IgD-negative memory B cell (primary cell): Measurements from ENCODE around the gene TMEM17. TPM values are rescaled to one million over a fixed set of nuclear protein-coding genes. Genes with fewer than 3 reads are reported as not detected.

Experiments
- H3K27ac Mint-ChIP-seq, 3 donors: one replicate each; pipeline ENCODE4 v1.8.0; 2020 to 2022; ENCODE audit warnings: mild to moderate bottlenecking in 3 of 3, mixed read lengths in 3 of 3, moderate library complexity in 1 of 3
- H3K27me3 Mint-ChIP-seq: one replicate; pipeline ENCODE4 v1.8.0; 2021; ENCODE audit warnings: mixed read lengths
- H3K36me3 Mint-ChIP-seq: one replicate; pipeline ENCODE4 v1.8.0; 2020; ENCODE audit warnings: mild to moderate bottlenecking, mixed read lengths
- H3K4me1 Mint-ChIP-seq, 3 donors: one replicate each; pipeline ENCODE4 v1.8.0; 2020 to 2022; ENCODE audit warnings: mixed read lengths in 3 of 3, mild to moderate bottlenecking in 1 of 3
- H3K4me3 Mint-ChIP-seq, 4 donors: one replicate each; pipeline ENCODE4 v1.8.0; 2020 to 2022; ENCODE audit warnings: mild to moderate bottlenecking in 4 of 4, mixed read lengths in 4 of 4, moderate library complexity in 3 of 4
- H3K9me3 Mint-ChIP-seq, 3 donors: one replicate each; pipeline ENCODE4 v1.8.0; 2020 to 2021; ENCODE audit warnings: mixed read lengths in 3 of 3, mild to moderate bottlenecking in 1 of 3
- polyA plus RNA-seq: library from polyadenylated mRNA; unstranded; fragments of 300-500 nt; fragmentation: Illumina TruSeq; gene quantifications from one replicate; pipeline ENCODE4 v1.2.3, GENCODE V29; 2021

TMEM17 gene
- polyA plus RNA-seq, 1 donor from 2014 or later = not detected

DNA sequence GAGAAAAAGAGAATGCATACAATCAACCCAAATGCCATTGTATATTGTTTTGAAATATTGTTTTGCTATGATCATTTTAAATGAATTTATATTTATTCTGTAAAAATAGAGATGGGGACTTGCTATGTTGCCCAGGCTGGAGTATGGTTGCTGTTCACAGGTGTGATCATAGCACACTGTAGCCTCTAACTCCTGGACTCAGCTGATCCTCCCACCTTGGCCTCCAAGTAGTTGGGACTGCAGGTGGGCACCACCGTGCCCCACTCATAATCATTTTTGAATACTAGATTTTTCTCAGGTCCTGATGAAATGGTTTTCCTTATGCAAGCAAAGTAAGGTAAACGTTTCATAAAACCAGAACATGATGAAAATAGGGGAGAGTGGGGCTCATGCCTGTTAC, 46.3 kb downstream of the TMEM17 start:
- Mint-ChIP-seq H3K36me3 (no peaks in the 10 kb centered on the region), H3K4me3 (no peak overlapping the region), H3K4me1 (peaks cover 0 to 1% (median 0%) of the 10 kb centered on the region in 3 donors), H3K27me3 (peaks cover 4% of the 10 kb centered on the region), H3K9me3 (no peaks in the 10 kb centered on the region), H3K27ac (no peak overlapping the region)

DNA sequence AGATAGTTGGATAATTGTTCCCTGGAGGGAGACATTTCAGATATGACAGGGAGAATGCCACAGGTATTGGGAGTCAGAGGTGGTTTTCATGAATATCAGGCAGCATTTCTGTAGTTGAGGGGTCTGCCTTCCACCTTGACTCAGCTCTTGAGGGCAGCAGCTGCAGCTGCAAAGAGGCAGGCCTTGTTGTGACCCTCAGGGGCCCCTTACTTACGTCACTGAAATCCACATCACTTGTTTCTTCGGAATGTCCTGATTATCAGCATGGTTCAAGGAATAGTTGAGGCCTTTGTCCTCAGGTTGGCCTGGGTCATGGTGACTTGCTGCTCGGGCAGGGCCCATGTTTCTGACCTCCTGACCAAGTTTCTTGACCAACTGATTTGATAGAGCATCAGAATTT, 46.9 kb downstream of the TMEM17 start:
- Mint-ChIP-seq H3K36me3 (no peaks in the 10 kb centered on the region), H3K4me1 (peaks cover 0 to 1% (median 0%) of the 10 kb centered on the region in 3 donors), H3K27me3 (peaks cover 4% of the 10 kb centered on the region), H3K4me3 (peak overlapping the region in 1 of 4 donors; percentile 17), H3K27ac (no peak overlapping the region), H3K9me3 (no peaks in the 10 kb centered on the region)

DNA sequence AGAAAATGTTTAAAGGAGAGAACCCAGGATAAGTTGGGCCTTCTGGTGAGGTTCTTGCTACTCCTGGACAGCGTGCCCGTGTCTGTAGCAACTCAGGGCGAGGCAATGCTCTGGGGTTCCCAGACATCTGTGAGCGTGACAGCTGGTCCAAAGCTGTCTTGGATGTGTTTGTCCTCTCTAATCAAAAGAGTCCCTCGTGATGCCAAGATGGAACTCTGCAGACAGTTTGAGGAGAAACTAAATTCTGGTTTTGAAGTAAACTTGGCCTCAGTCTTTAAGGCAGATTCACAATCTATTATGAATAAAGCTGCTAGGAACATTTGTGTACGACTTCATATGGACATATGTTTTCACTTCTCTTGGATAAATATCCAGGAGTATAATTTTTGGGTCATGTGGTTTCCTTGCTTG, 47.3 kb downstream of the TMEM17 start:
- H3K27me3 Mint-ChIP-seq = peaks cover 4% of the 10 kb centered on the region
- peaks cover 0 to 1% (median 0%) of the 10 kb centered on the region in 3 donors for H3K4me1 Mint-ChIP-seq
- H3K27ac Mint-ChIP-seq = no peak overlapping the region
- H3K4me3 Mint-ChIP-seq = no peak overlapping the region
- H3K9me3 Mint-ChIP-seq = no peaks in the 10 kb centered on the region
- H3K36me3 Mint-ChIP-seq = no peaks in the 10 kb centered on the region

- H3K9me3 Mint-ChIP-seq = no peaks in the 10 kb centered on the region
- no peaks in the 10 kb centered on the region for H3K36me3 Mint-ChIP-seq
- H3K4me3 Mint-ChIP-seq = peak overlapping the region in 2 of 4 donors; percentile 28 to 55
- peaks cover 0 to 1% (median 0%) of the 10 kb centered on the region in 3 donors for H3K4me1 Mint-ChIP-seq
- H3K27me3 Mint-ChIP-seq = peaks cover 3% of the 10 kb centered on the region
- no peak overlapping the region for H3K27ac Mint-ChIP-seq
These were observed 47.8 kb downstream of the TMEM17 start for GRCh38 chr2:62458206-62458641.

DNA sequence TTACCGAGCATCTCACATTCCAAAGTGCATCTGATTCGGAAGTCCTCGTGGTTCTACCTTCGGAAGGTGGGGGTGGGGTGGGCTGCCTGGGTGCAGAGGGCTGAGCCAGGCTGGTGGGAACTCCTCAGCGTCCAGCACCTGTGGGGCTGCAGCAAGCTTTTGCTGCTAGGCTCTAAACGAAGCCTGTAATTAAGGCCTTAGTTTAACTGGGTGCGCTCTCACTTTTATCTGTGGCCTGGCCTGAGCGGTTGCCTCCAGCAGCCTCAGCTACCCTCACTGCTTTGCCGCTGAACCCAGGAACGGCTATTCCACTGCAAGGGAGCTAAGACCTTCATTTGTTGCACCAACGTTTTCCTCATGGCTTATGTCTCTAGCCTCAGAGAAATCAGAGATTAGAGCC, 48.4 kb downstream of the TMEM17 start:
- Mint-ChIP-seq H3K27ac (no peak overlapping the region), H3K27me3 (peaks cover 3% of the 10 kb centered on the region), H3K4me3 (peak overlapping the region in 1 of 4 donors; percentile 49)

GRCh38 chr2:62456721-62457539, 49.1 kb downstream of the TMEM17 start:
- peaks cover 0 to 1% (median 0%) of the 10 kb centered on the region in 3 donors for H3K4me1 Mint-ChIP-seq
- peak overlapping the region in 3 of 4 donors; percentile 33 to 83 (median 46) for H3K4me3 Mint-ChIP-seq
- H3K27ac Mint-ChIP-seq = no peak overlapping the region
- H3K36me3 Mint-ChIP-seq = no peaks in the 10 kb centered on the region
- H3K9me3 Mint-ChIP-seq = no peaks in the 10 kb centered on the region
- H3K27me3 Mint-ChIP-seq = peaks cover 3% of the 10 kb centered on the region

More for the DNA sequence above, 48.4 kb downstream of the TMEM17 start:
- H3K4me1 Mint-ChIP-seq = peaks cover 0 to 1% (median 0%) of the 10 kb centered on the region in 3 donors
- H3K9me3 Mint-ChIP-seq = no peaks in the 10 kb centered on the region
- H3K36me3 Mint-ChIP-seq = no peaks in the 10 kb centered on the region

DNA sequence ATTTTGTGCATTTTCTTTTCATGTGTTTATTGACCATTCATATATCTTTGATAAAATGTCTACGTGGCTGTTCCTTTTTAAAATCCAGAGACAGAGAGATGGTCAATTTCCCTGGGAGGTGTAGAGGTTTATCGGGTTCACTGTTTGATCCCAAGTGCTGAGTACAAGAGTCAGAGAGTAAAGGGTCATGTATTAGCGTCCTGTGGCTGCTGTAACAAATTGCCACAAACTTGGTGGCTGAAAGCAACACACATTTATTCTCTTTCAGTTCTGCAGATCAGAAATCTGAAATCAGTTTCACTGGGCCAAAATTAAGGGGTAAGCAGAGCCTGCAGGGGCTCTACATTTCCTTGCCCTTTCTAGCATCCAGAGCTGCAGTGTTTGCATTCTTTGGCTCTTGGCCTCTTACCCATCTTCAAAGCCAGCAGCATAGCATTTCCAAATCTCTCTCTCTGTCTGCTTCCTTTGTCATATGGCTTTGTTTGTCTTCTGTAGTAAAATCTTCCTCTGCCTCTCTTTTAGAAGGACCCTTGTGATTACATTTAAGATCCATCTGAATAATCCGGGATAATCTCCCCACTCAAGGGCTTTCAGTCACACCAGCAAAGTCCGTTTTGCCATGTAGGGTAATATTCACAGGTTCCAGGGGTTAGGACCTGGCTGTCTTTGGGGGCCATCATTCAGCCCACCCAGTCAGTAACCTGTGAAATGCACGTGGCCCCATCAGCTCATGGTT, 49.9 kb downstream of the TMEM17 start:
- H3K27me3 Mint-ChIP-seq = peaks cover 3% of the 10 kb centered on the region
- H3K4me3 Mint-ChIP-seq = peak overlapping the region in 2 of 4 donors; percentile 8 to 33
- peaks cover 0 to 1% (median 0%) of the 10 kb centered on the region in 3 donors for H3K4me1 Mint-ChIP-seq
- no peak overlapping the region for H3K27ac Mint-ChIP-seq
- no peaks in the 10 kb centered on the region for H3K9me3 Mint-ChIP-seq
- H3K36me3 Mint-ChIP-seq = no peaks in the 10 kb centered on the region

- H3K4me3 Mint-ChIP-seq = no peak overlapping the region
- no peaks in the 10 kb centered on the region for H3K36me3 Mint-ChIP-seq
- peaks cover 0 to 1% (median 0%) of the 10 kb centered on the region in 3 donors for H3K4me1 Mint-ChIP-seq
- no peak overlapping the region for H3K27ac Mint-ChIP-seq
- no peaks in the 10 kb centered on the region for H3K9me3 Mint-ChIP-seq
- H3K27me3 Mint-ChIP-seq = peaks cover 3% of the 10 kb centered on the region
These were observed 52.0 kb downstream of the TMEM17 start for GRCh38 chr2:62453955-62454354.

DNA sequence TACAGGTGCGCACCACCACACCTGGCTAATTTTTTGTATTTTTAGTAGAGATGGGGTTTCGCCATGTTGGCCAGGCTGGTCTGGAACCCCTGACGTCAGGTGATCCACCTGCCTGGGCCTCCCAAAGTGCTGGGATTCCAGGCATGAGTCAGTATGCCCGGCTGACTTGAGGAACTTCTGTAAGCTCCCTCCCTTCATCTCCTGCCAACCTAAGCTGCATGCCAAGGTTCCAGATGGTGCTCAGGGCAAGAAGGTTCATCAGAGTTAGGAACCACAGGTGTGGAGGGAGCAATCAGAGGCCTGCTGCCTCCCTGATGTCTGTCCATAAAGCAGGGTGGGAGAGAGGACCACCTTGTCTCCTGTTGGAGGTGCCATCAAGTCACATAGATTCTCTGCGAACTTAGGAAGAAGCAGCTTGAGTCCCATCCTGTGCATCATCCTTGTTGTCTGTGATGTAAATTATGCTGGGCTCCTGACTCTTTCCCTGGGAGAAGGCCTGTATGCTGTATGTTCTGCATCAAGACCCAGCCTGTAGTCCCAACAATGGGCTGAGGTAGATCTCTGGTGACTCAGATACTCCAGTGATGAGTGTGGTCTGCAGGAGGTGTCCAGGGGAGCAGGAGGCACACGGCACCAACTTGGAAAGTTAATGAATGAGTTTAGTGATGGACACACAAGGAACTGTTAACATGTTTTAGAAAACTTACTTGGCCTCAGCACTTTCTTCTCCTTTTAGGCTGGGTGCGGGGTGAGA, 53.1 kb downstream of the TMEM17 start:
- Mint-ChIP-seq H3K4me3 (no peak overlapping the region), H3K9me3 (no peaks in the 10 kb centered on the region), H3K27ac (peak overlapping the region in 1 of 3 donors; percentile 62), H3K4me1 (peaks cover 0 to 1% (median 0%) of the 10 kb centered on the region in 3 donors), H3K27me3 (peaks cover 3% of the 10 kb centered on the region), H3K36me3 (no peaks in the 10 kb centered on the region)

DNA sequence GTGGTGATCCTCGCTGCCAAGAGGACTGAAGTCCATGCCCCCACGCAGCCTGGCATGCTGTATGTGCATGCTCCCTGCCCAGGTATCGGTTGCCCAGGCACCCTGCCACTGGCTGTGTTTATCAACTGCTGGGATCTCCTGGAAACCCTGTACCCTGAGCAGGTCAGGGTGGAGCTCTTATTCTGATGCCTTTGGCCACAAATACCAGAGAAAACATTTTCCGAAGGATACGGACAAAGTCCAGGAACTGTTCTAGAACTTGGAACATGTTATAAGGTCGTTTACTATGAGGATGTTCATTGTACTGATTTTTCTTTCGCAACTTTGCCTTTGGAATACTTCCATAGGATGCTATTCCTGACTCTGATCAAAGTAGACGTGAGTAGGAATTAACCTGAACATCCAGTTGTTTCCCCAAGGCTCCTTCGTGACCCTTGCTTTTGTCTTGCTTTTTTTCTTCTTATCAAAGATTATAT, 55.2 kb downstream of the TMEM17 start:
- Mint-ChIP-seq H3K27me3 (no peaks in the 10 kb centered on the region), H3K4me1 (no peaks in the 10 kb centered on the region), H3K4me3 (no peak overlapping the region), H3K9me3 (no peaks in the 10 kb centered on the region), H3K27ac (no peak overlapping the region), H3K36me3 (no peaks in the 10 kb centered on the region)

Other genes with a start within 250 kb of the TMEM17 start
- gene EHBP1, start 199.5 kb upstream of the TMEM17 start, polyA plus RNA-seq = 10.2 TPM